GM21576 (cell line): Measurements from ENCODE around the gene THPO.

Experiments used
- ATAC-seq: cut with Tn5 transposase; IDR thresholded peaks from one replicate; pipeline ENCODE4 v1.9.1; 2021; ENCODE audit warnings: mild to moderate bottlenecking, moderate library complexity; ENCODE audit not compliant: unreplicated experiment

THPO gene

GRCh38 chr3:184335661-184336546, 42.1 kb downstream of the THPO start:
- ATAC-seq, result peak; percentile 73

GRCh38 chr3:184335291-184335660, 42.7 kb downstream of the THPO start:
- peak; percentile 4 for ATAC-seq

DNA sequence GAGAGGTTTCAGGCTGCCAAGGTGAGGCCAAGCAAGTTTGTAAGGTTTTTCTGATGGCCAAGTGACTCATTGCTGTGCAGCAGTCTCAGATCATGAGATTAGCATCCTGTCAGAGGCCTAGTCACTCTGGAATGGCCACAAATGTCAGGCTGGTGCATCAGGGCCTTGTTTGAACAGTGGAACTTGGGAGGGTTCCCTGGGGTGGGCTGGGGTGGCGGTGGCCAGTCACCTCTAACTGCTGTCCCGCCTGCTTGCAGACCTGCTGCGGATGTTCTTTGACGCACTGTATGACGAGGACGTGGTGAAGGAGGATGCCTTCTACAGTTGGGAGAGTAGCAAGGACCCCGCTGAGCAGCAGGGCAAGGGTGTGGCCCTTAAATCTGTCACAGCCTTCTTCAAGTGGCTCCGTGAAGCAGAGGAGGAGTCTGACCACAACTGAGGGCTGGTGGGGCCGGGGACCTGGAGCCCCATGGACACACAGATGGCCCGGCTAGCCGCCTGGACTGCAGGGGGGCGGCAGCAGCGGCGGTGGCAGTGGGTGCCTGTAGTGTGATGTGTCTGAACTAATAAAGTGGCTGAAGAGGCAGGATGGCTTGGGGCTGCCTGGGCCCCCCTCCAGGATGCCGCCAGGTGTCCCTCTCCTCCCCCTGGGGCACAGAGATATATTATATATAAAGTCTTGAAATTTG, 43.4 kb downstream of the THPO start:
- ATAC-seq, result no peak

DNA sequence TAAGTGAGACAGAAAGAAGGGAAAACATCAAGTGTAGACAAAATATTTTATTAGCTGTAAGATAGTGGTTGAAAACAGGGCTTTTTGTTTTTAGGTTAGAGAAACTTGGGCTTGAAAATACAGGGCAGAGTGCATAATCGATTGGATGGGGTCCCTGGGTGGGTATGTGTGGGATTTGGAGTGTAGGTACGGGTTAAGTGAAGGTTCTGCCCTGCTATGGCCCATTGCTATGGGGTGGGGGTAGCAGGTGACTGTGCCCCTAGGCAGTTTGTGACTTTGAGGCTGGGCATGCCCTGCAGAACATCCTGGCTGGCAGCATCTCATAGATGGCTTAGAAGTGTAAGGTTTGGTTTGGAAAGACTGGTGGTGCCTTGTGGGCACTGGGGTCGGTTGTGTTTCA, 44.3 kb downstream of the THPO start:
- ATAC-seq, result no peak

DNA sequence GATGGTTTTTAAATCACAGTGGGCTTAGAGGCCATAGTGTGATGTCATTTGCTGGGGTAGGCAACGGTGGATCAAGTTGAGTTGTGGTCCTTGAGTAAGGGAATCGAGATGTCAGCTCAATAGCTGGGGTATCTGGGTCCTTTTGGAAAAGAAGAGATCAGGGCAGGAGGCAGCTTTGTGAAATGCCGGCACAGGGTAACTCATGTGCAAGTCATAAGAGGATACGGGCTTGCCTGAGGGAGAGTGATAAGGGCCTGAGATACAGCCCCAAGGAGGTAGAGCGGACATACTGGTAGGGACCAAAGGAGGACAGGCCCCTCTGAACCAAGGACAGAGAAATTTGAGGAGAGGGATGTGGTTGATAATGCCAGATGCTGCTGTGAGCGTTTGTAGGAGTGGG, 44.8 kb downstream of the THPO start:
- no peak for ATAC-seq

- ATAC-seq, result no peak
Measured at GRCh38 chr3:184332370-184333090, 45.5 kb downstream of the THPO start.

- ATAC-seq, result no peak
Measured at GRCh38 chr3:184328516-184328915, 49.5 kb downstream of the THPO start.

DNA sequence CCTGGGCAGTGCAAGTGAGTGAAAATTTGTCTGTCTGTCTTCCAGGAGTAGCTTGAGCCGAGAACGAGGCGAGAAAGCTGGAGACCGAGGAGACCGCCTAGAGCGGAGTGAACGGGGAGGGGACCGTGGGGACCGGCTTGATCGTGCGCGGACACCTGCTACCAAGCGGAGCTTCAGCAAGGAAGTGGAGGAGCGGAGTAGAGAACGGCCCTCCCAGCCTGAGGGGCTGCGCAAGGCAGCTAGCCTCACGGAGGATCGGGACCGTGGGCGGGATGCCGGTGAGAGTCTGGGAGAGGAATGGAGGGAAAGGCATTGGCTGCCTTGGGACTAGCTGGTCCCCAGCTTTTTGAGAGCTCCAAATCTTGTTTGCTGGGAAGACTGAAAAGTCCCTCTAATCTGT, 50.8 kb downstream of the THPO start:
- ATAC-seq, result no peak

DNA sequence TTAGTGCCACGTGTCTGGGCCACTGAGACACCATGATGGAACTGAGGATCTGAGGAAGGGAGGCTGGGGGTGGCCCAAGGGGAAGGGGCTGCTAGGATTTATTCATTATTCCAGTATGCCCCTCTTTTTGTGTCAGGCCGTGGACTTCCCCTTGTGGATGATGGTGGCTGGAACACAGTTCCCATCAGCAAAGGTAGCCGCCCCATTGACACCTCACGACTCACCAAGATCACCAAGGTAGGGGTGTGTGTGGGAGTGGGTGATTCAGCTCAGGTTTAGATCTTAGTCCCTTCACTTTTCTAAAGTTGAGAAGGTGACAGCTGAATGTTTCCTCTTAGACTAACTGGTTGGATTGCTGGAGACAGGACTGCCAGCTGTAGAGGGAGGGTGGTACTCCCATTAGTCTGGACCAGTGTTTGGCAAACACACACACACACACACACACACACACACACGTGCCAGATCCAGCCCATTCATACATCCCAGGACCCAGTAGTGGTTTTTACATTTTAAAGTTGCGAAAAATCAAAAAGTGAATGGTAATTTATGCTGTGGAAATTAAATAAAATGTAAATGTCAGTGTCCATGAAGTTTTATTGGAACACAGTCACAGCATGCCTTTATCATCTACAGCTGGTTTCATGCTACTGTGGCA, 52.2 kb downstream of the THPO start:
- ATAC-seq, result no peak

DNA sequence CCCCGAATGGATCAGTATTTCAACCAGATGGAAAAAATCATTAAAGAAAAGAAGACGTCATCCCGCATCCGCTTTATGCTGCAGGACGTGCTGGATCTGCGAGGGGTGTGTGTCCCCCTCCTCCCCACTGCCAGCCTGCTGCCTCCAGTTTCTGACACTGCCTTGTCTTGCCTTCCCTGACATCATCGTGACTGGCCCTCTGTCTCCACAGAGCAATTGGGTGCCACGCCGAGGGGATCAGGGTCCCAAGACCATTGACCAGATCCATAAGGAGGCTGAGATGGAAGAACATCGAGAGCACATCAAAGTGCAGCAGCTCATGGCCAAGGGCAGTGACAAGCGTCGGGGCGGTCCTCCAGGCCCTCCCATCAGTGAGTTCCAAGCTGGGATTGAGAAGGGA, 52.7 kb downstream of the THPO start:
- ATAC-seq, result no peak

- ATAC-seq, result no peak
Measured at GRCh38 chr3:184323696-184324095, 54.3 kb downstream of the THPO start.

- no peak for ATAC-seq
Measured at GRCh38 chr3:184322731-184323487, 55.1 kb downstream of the THPO start.
